H1 (cell line): Measurements from ENCODE around the gene MAPK8. TPM values are rescaled to one million over a fixed set of nuclear protein-coding genes. Genes with fewer than 3 reads are reported as not detected.

Experiments used
- CTCF ChIA-PET: fragments of 300-600 bp; sonication (Branson Sonifier 250); formaldehyde crosslinking; loops from one replicate; lab custom pipeline; 2021; ENCODE audit not compliant: partially characterized antibody; lab: Charles Lee
- POLR2A ChIA-PET: fragments of 300-600 bp; sonication (Branson Sonifier 250); formaldehyde crosslinking; loops from one replicate; lab custom pipeline; 2021; ENCODE audit warnings: inconsistent platforms; ENCODE audit not compliant: partially characterized antibody; lab: Charles Lee
- DNase-seq, 2 experiments: peaks; one replicate each; pipeline versions ENCODE4 v3.0.0 to v3.0.0-alpha.2; 2010 to 2022; ENCODE audit warnings: low spot score in 2 of 2, low read depth in 1 of 2, mixed read lengths in 1 of 2
- FAIRE-seq: peaks from 2 replicates; lab custom pipeline; 2011; peaks lifted over from hg19 to GRCh38; lab: Jason Lieb, UNC
- H2AFZ ChIP-seq: 2 replicates; pipeline ENCODE4 v1.8.1; 2012; ENCODE audit warnings: low read length, inconsistent platforms
- H2AK5ac ChIP-seq: 2 replicates; pipeline ENCODE4 v1.6.1; 2013; ENCODE audit warnings: low read depth, low read length
- H2BK120ac ChIP-seq: replicated peaks from 2 replicates; pipeline ENCODE3; 2013; ENCODE audit warnings: low read depth, low read length, inconsistent platforms
- H2BK12ac ChIP-seq: 2 replicates; pipeline ENCODE4 v1.6.1; 2013; ENCODE audit warnings: low read depth, low read length
- H2BK15ac ChIP-seq: 2 replicates; pipeline ENCODE4 v1.6.1; 2013; ENCODE audit warnings: low read length
- H2BK20ac ChIP-seq: 2 replicates; pipeline ENCODE4 v1.6.1; 2013; ENCODE audit warnings: low read length
- H2BK5ac ChIP-seq: 2 replicates; pipeline ENCODE4 v1.6.1; 2013; ENCODE audit warnings: low read depth, low read length
- H3K14ac ChIP-seq: 2 replicates; pipeline ENCODE4 v1.6.1; 2013; ENCODE audit warnings: inconsistent platforms; ENCODE audit not compliant: insufficient read length
- H3K18ac ChIP-seq: 2 replicates; pipeline ENCODE4 v1.6.1; 2013; ENCODE audit warnings: low read length; ENCODE audit errors: extremely low read depth
- H3K23ac ChIP-seq: 2 replicates; pipeline ENCODE4 v1.6.1; 2013; ENCODE audit warnings: inconsistent platforms; ENCODE audit not compliant: insufficient read length
- H3K23me2 ChIP-seq: 2 replicates; pipeline ENCODE4 v1.6.1; 2013; ENCODE audit warnings: low read depth, low read length
- H3K27ac ChIP-seq: 2 replicates; pipeline ENCODE4 v1.6.1; 2011; ENCODE audit warnings: low read depth, low read length, inconsistent platforms
- H3K27me3 ChIP-seq, 4 experiments: replicated peaks in 1 of 4; 1 replicate in 1 of 4; 2 replicates in 3 of 4; pipeline versions ENCODE4 v1.6.1 to v1.8.1; 2011 to 2013; ENCODE audit warnings: low read length in 3 of 4, mild to moderate bottlenecking in 3 of 4, inconsistent platforms in 2 of 4, mixed read lengths in 2 of 4, moderate library complexity in 1 of 4; ENCODE audit not compliant: control insufficient read depth in 3 of 4, insufficient read depth in 3 of 4; ENCODE audit errors: extremely low read depth in 1 of 4
- H3K36me3 ChIP-seq, 4 experiments: 2 replicates each; pipeline versions ENCODE4 v1.6.1 to v1.8.1; 2011 to 2013; ENCODE audit warnings: mild to moderate bottlenecking in 4 of 4, low read length in 3 of 4, moderate library complexity in 2 of 4, control low read depth in 1 of 4, inconsistent platforms in 1 of 4; ENCODE audit not compliant: insufficient read depth in 4 of 4, control insufficient read depth in 2 of 4
- H3K4ac ChIP-seq: replicated peaks from 2 replicates; pipeline ENCODE3; 2013; ENCODE audit warnings: low read length, low read depth, mixed read lengths, inconsistent platforms; ENCODE audit not compliant: insufficient read length
- H3K4me1 ChIP-seq, 4 experiments: replicated peaks in 1 of 4; 1 replicate in 1 of 4; 2 replicates in 3 of 4; pipeline versions ENCODE4 v1.6.1 to v1.8.1; 2011 to 2013; ENCODE audit warnings: low read length in 3 of 4, inconsistent platforms in 2 of 4, mixed read lengths in 1 of 4; ENCODE audit not compliant: insufficient read depth in 4 of 4, control insufficient read depth in 3 of 4
- H3K4me2 ChIP-seq, 2 experiments: 2 replicates each; pipeline versions ENCODE4 v1.6.1 to v1.8.1; 2011 to 2013; ENCODE audit warnings: low read depth in 2 of 2, low read length in 2 of 2, control low read depth in 1 of 2, inconsistent platforms in 1 of 2, mild to moderate bottlenecking in 1 of 2; ENCODE audit not compliant: insufficient read depth in 1 of 2
- H3K4me3 ChIP-seq, 4 experiments: fragments of 200-600, 300-600 bp in 1 of 4; sonication (generic), shearing (Covaris generic), sonication (Bioruptor Twin) in 1 of 4; 2 replicates each; pipeline versions ENCODE4 v1.5.1 to v1.8.1; 2011 to 2016; ENCODE audit warnings: low read length in 4 of 4, low read depth in 3 of 4, control low read depth in 2 of 4, inconsistent platforms in 2 of 4, mild to moderate bottlenecking in 2 of 4, mixed read lengths in 1 of 4, moderate library complexity in 1 of 4; ENCODE audit not compliant: insufficient read depth in 2 of 4; ENCODE audit errors: extremely low read depth in 1 of 4
- H3K56ac ChIP-seq: replicated peaks from 2 replicates; pipeline ENCODE3; 2013; ENCODE audit warnings: low read depth, mild to moderate bottlenecking, mixed read lengths, low read length, inconsistent platforms; ENCODE audit not compliant: insufficient read length
- H3K79me1 ChIP-seq: 2 replicates; pipeline ENCODE4 v1.6.1; 2013; ENCODE audit warnings: low read depth, low read length, control low read depth
- H3K79me2 ChIP-seq, 2 experiments: 2 replicates each; pipeline versions ENCODE4 v1.6.1 to v1.8.1; 2012 to 2013; ENCODE audit warnings: low read length in 2 of 2, mild to moderate bottlenecking in 2 of 2, inconsistent platforms in 1 of 2; ENCODE audit not compliant: insufficient read depth in 2 of 2, control insufficient read depth in 1 of 2
- H3K9ac ChIP-seq, 4 experiments: replicated peaks in 1 of 4; 1 replicate in 1 of 4; 2 replicates in 3 of 4; pipeline versions ENCODE4 v1.6.1 to v1.8.1; 2011 to 2013; ENCODE audit warnings: low read depth in 3 of 4, low read length in 3 of 4, control low read depth in 2 of 4, mild to moderate bottlenecking in 2 of 4, moderate library complexity in 2 of 4, inconsistent platforms in 1 of 4; ENCODE audit errors: extremely low read depth in 1 of 4
- H3K9me3 ChIP-seq, 2 experiments: 2 replicates each; pipeline versions ENCODE4 v1.6.1 to v1.8.1; 2012 to 2013; ENCODE audit warnings: mild to moderate bottlenecking in 2 of 2, moderate library complexity in 2 of 2, control low read depth in 1 of 2, inconsistent platforms in 1 of 2, low read depth in 1 of 2, low read length in 1 of 2, mixed read lengths in 1 of 2; ENCODE audit not compliant: insufficient read depth in 2 of 2
- H4K20me1 ChIP-seq, 2 experiments: replicated peaks in 1 of 2; 2 replicates each; pipeline versions ENCODE3 to v1.8.1; 2011 to 2013; ENCODE audit warnings: inconsistent platforms in 2 of 2, low read length in 2 of 2, mild to moderate bottlenecking in 1 of 2; ENCODE audit not compliant: insufficient read depth in 2 of 2, control insufficient read depth in 1 of 2
- H4K5ac ChIP-seq: 2 replicates; pipeline ENCODE4 v1.6.1; 2013; ENCODE audit warnings: low read length, low read depth, mixed read lengths, inconsistent platforms; ENCODE audit not compliant: insufficient read length
- H4K8ac ChIP-seq: 2 replicates; pipeline ENCODE4 v1.8.0; 2013; ENCODE audit warnings: mild to moderate bottlenecking, moderate library complexity, low read length, inconsistent platforms; ENCODE audit not compliant: insufficient read depth; ENCODE audit errors: extremely low read depth
- H4K91ac ChIP-seq: replicated peaks from 2 replicates; pipeline ENCODE3; 2013; ENCODE audit warnings: low read length, mixed read lengths, inconsistent platforms; ENCODE audit not compliant: insufficient read length
- KDM1A ChIP-seq: fragments of 200-600, 300-600 bp; sonication (generic); IDR thresholded peaks from 2 replicates; pipeline ENCODE4 v1.7.1; 2016; ENCODE audit warnings: mild to moderate bottlenecking, low read length, borderline replicate concordance
- NANOG ChIP-seq: IDR thresholded peaks from 2 replicates; pipeline ENCODE4 v1.6.1; 2011; ENCODE audit warnings: low read length, low read depth, mild to moderate bottlenecking, inconsistent platforms; ENCODE audit not compliant: insufficient read depth, poor library complexity, severe bottlenecking
- WGBS, 2 experiments: shearing (Covaris generic) in 1 of 2; methylation state at CpG; one replicate each; pipeline versions ENCODE4 v1.1.6 to v1.1.7; 2013 to 2015; ENCODE audit warnings: low lambda C conversion rate in 2 of 2, mixed read lengths in 2 of 2, inconsistent platforms in 1 of 2, low coverage in 1 of 2, missing lambda C conversion rate in 1 of 2; ENCODE audit not compliant: insufficient replicate concordance in 2 of 2, insufficient coverage in 1 of 2, insufficient read length in 1 of 2; ENCODE audit errors: extremely low coverage in 1 of 2, missing lambda C conversion rate in 1 of 2; 5-methylcytosine and 5-hydroxymethylcytosine counted together
- polyA plus RNA-seq, 7 experiments: library from polyadenylated mRNA; depleted of rRNA in 3 of 7; stranded (reverse) in 5 of 7; unstranded in 2 of 7; fragments of >200 nt in 5 of 7; fragments of 200-250 nt in 2 of 7; gene quantifications; 1 replicate in 5 of 7; 2 replicates in 1 of 7; 4 replicates in 1 of 7; pipeline versions ENCODE4 v1.2.1 to v1.2.3, GENCODE V29; 2011 to 2013; ENCODE audit warnings: missing spikeins in 2 of 7, mixed read lengths in 2 of 7
- total RNA-seq: library from RNA; stranded (reverse); fragmentation: NEBNext Ultra II Directional; extraction: Animal tissue kit (Norgen Biotek cat#: 25700); gene quantifications from 2 replicates; pipeline ENCODE4 v1.2.1, GENCODE V29; 2021

MAPK8 gene
- total and polyA plus RNA-seq, 2 of the 8 experiments (the other 6 are each of a cell fraction or from before 2014, with no cell fraction given), result 23.3 to 71.3 TPM

DNA sequence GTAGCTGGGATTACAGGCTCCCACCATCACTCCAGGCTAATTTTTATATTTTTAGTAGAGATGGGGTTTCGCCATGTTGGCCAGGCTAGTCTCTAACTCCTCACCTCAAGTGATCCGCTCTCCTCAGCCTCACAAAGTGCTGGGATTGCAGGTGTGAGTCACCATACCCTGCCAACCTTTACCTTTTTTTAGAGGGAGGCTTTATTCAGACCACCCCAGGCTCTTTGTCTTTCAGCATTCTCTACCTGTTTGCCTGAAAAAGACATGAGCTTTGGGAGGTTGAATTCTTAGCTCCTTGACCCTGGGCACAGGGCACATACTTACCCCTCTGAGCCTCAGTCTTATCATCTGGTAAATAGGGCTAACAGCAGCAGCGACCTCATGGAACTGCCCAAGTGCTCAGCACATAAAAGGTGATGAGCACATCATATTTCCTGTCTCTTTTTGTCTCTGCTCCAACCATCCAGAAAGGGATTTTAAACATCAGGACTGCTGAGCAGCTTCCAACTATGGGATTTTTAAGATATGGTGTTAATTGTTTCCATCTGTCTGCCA lies 49.0 kb upstream of the MAPK8 start:
- H2BK12ac ChIP-seq, result no peak overlapping the region
- no peak overlapping the region for H2BK120ac ChIP-seq
- CTCF ChIA-PET, result interaction anchor here (1.7 to 1.9 kb wide), 2 partner anchors 18 to 43 kb away, joined by 4 to 6 read pairs; no protein-coding TSS in a partner anchor
- H2AK5ac ChIP-seq, result no peak overlapping the region
- no peak overlapping the region for H2BK5ac ChIP-seq
- no peak overlapping the region for H3K9ac ChIP-seq
- H4K91ac ChIP-seq, result no peak overlapping the region
- H3K36me3 ChIP-seq, result no peaks in the 10 kb centered on the region
- no peak overlapping the region for H4K8ac ChIP-seq
- POLR2A ChIA-PET, result no interaction called here
- no peaks in the 10 kb centered on the region for H3K79me2 ChIP-seq
- no peaks in the 10 kb centered on the region for H3K9me3 ChIP-seq
- H3K4me1 ChIP-seq, result peaks cover 0 to 3% (median 0%) of the 10 kb centered on the region in 4 experiments; a peak in 2 of 7 replicates
- FAIRE-seq (no peak), DNase-seq (peak in 1 of 2 experiments; percentile 29)
- no peaks in the 10 kb centered on the region for H3K79me1 ChIP-seq
- H2BK15ac ChIP-seq, result no peak overlapping the region
- no peaks in the 10 kb centered on the region for H4K20me1 ChIP-seq
- H3K27ac ChIP-seq, result no peak overlapping the region
- H4K5ac ChIP-seq, result no peak overlapping the region
- no peak overlapping the region for H3K23ac ChIP-seq
- no peaks in the 10 kb centered on the region for H3K23me2 ChIP-seq
- H3K27me3 ChIP-seq, result no peaks in the 10 kb centered on the region; a peak in 1 of 7 replicates
- no peak overlapping the region for H3K14ac ChIP-seq
- no peak overlapping the region for H3K4me2 ChIP-seq
- H3K4me3 ChIP-seq, result no peak overlapping the region
- no peak overlapping the region for H3K4ac ChIP-seq
- no peak overlapping the region for H2AFZ ChIP-seq
- H3K56ac ChIP-seq, result no peak overlapping the region
- H3K18ac ChIP-seq, result no peak overlapping the region
- WGBS, 2 experiments, result 85% methylated on average over 3 of the region's 3 CpGs; no CpG with 5 or more reads in 1 of the 2 experiments
- no peak overlapping the region for H2BK20ac ChIP-seq
- TF ChIP-seq KDM1A (peak; percentile 97), NANOG (no peak)
